Pancreas (tissue), 10 donors: Measurements from ENCODE around the gene NPDC1. TPM values are rescaled to one million over a fixed set of nuclear protein-coding genes. Genes with fewer than 3 reads are reported as not detected.

Source experiments
- ATAC-seq, 4 donors: fragments of 200-7000 bp; cut with Tn5 transposase; one replicate each; pipeline versions ENCODE4 v1.8.0 to v1.9.1; 2020; ENCODE audit warnings: mild to moderate bottlenecking in 4 of 4, moderate library complexity in 4 of 4
- DNase-seq, 6 donors: peaks; one replicate each; pipeline ENCODE4 v3.0.0-alpha.2; 2020
- FAIRE-seq: peaks from 2 replicates; lab custom pipeline; 2012; peaks lifted over from hg19 to GRCh38; lab: Jason Lieb, UNC
- H3K27ac ChIP-seq, 4 donors: fragments of 200-600 bp; sonication (generic); 1 replicate in 3 of 4; 2 replicates in 1 of 4; pipeline versions ENCODE4 v1.5.0 to v1.8.0; 2020
- H3K27me3 ChIP-seq, 4 donors: fragments of 200-600 bp; one replicate each; pipeline ENCODE4 v1.8.0; 2021
- H3K36me3 ChIP-seq, 3 donors: fragments of 200-600 bp; sonication (generic) in 1 of 3; one replicate each; pipeline versions ENCODE4 v1.5.0 to v1.8.0; 2020 to 2021
- H3K4me1 ChIP-seq, 3 donors: fragments of 200-600 bp; one replicate each; pipeline ENCODE4 v1.8.0; 2021
- H3K4me3 ChIP-seq, 4 donors: fragments of 200-600 bp; sonication (generic) in 2 of 4; one replicate each; pipeline versions ENCODE4 v1.5.0 to v1.8.0; 2020 to 2021
- H3K9me3 ChIP-seq, 4 donors: fragments of 200-600 bp; one replicate each; pipeline ENCODE4 v1.8.0; 2021
- WGBS, 2 donors: extraction: QIAGEN DNeasy Blood & Tissue Kit; methylation state at CpG; one replicate each; pipeline ENCODE4 v1.1.7; 2013; 5-methylcytosine and 5-hydroxymethylcytosine counted together
- intact Hi-C, 3 donors: fragments of 100-400 bp; cut with DNase I; formaldehyde crosslinking; loops; one replicate each; pipeline versions ENCODE4 v1.11.1 to v1.14.2; 2022
- polyA plus RNA-seq, 2 donors: library from polyadenylated mRNA; stranded (reverse); fragments of 200-250 nt; gene quantifications; one replicate each; pipeline ENCODE4 v1.2.3, GENCODE V29; 2013
- total RNA-seq, 6 donors: library from RNA; stranded (reverse); fragmentation: NEBNext Ultra II Directional in 4 of 6; extraction: Animal tissue kit (Norgen Biotek cat#: 25700) in 4 of 6; gene quantifications; one replicate each; pipeline versions ENCODE4 v1.2.1 to v1.2.4, GENCODE V29; 2021 to 2023
- TF ChIP-seq, protein P1 (sequence below), 4 donors: fragments of 200-600 bp; sonication (generic) in 3 of 4; IDR thresholded peaks; one replicate each; pipeline versions ENCODE4 v1.5.0 to v1.8.0; 2021; ENCODE audit warnings: antibody characterized with exemption in 4 of 4
- donor health status: healthy with polysubstance abuse.
- donor health status: DM: no; HTN: no; CAD: no; lungs with moderate emphysema.
- donor health status: DM: no; HTN: no; CAD: no.
- donor health status: control.
- donor health status: control.
- donor health status: Bipolar disorder and iron deficiency.
- donor health status: DM: yes; HTN: yes; CAD: no.
- donor health status: DM: no; HTN: no; CAD: no.
- donor health status: DM: no; HTN: no; CAD: no.
- donor health status: DM: yes; HTN: yes; CAD: no.

NPDC1 gene
- total and polyA plus RNA-seq, 8 donors = 31.5 to 328 (median 47.5) TPM

DNA sequence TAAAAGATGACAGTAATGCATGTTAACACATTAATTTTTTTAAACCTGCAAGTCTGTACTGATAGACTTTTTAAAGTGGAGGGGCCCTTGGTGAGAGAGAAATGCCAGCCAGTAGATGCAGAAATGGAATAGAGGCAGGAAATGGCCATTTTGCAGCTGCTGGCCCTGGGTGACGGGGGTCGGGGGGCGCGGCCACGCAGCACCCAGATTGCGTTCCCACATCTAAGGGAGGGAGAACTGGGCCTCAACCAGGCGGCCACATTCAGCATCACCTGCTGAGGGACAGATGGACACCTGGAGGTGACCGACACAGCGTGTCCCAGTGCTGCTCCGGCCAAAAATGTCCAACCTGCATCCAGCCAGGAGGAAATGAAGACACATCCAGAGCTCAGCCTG is 43.3 kb downstream of the NPDC1 start:
- Histone ChIP-seq H3K4me1 (no peaks in the 10 kb centered on the region), H3K4me3 (no peak overlapping the region), H3K36me3 (no peaks in the 10 kb centered on the region), H3K27me3 (no peaks in the 10 kb centered on the region), H3K27ac (no peak overlapping the region), H3K9me3 (no peaks in the 10 kb centered on the region)
- TF ChIP-seq, protein P1, sequence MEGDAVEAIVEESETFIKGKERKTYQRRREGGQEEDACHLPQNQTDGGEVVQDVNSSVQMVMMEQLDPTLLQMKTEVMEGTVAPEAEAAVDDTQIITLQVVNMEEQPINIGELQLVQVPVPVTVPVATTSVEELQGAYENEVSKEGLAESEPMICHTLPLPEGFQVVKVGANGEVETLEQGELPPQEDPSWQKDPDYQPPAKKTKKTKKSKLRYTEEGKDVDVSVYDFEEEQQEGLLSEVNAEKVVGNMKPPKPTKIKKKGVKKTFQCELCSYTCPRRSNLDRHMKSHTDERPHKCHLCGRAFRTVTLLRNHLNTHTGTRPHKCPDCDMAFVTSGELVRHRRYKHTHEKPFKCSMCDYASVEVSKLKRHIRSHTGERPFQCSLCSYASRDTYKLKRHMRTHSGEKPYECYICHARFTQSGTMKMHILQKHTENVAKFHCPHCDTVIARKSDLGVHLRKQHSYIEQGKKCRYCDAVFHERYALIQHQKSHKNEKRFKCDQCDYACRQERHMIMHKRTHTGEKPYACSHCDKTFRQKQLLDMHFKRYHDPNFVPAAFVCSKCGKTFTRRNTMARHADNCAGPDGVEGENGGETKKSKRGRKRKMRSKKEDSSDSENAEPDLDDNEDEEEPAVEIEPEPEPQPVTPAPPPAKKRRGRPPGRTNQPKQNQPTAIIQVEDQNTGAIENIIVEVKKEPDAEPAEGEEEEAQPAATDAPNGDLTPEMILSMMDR (IDR thresholded peaks at IDR 0.05) = no peak
- DNase-seq (no peak), FAIRE-seq (no peak), ATAC-seq (no peak)
- 69 to 82% methylated on average over 10 of the region's 10 CpGs for WGBS, 2 donors
- intact Hi-C loops = no loop called here

DNA sequence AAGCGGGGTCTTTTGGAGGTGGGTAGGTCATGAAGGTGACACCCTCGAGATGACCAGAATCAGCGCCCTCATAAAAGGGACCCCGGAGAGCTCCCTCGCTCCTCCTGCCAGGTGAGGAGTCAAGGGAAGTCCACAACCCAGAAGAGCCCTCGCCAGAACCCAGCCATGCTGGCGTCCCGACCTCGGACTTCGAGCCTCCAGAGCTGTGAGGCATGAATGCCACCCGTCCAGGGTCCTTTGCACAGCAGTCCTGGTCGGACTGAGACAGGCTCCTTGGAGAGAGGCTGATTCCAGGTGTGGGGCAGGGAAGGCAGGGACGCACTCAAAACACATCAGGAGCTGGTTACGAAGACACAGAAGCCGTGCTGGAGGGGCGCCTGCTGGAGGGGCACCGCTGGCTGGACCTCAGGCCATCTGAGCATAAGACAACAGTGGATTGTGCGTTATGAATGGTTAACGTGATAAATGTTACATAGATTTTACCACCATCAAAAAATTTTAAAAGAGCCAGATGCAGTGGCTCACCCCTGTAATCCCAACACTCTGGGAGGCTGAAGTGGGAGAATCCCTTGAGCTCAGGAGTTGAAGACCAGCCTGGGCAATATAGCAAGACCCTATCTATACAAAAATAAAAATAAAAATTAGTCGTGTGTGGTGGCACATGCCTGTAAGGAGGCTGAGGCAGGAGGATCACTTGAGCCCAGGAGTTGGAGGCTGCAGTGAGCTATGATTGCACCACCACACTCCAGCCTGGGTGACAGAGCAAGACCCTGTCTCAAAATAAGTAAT is 43.9 kb downstream of the NPDC1 start:
- Histone ChIP-seq H3K36me3 (no peaks in the 10 kb centered on the region), H3K27me3 (no peaks in the 10 kb centered on the region), H3K9me3 (no peaks in the 10 kb centered on the region), H3K4me1 (no peaks in the 10 kb centered on the region), H3K4me3 (no peak overlapping the region), H3K27ac (no peak overlapping the region)
- ATAC-seq (no peak), FAIRE-seq (no peak), DNase-seq (no peak)
- intact Hi-C loops = no loop called here
- TF ChIP-seq, protein P1 (IDR thresholded peaks at IDR 0.05) = no peak
- WGBS, 2 donors = 65 to 80% methylated on average over 19 to 20 of the region's 20 CpGs

DNA sequence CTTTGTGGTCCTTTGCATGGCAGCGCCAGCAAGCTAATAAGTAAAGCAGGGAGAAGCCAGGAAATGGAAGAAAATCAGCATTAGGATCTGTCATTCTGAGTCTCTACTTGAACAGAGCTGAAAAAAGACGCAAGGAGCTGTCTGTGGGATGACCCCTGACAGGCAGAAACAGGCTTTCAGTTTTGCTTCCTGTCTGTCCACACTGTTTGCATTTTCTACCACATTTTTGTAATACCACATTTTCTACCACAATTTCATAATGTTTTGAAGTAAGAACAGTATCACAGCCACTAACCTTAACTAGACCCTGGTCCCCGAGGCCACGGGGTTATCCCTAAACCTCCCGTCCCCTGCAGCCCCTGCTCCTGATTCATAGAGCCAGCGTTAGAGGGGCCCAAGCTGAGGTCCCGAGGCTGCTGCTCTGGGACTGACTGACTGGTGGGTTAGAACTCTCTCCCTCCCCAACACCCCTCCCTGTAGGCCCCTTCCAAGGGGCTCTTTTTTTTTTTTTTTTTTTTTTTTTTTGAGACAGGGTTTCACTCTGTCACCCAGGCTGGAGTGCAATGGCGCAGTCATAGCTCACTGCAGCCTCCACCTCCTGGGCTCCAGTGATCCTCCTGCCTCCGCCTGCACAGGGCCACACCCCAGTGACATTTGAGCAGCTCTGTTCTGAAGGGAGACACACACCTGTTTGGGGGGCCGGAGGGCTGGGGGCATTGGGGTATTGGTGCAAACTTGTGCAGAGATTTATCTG is 45.6 kb downstream of the NPDC1 start:
- Histone ChIP-seq H3K27ac (no peak overlapping the region), H3K4me1 (no peaks in the 10 kb centered on the region), H3K27me3 (no peaks in the 10 kb centered on the region), H3K36me3 (no peaks in the 10 kb centered on the region), H3K9me3 (no peaks in the 10 kb centered on the region), H3K4me3 (no peak overlapping the region)
- DNase-seq = no peak
- peak in 2 of 4 donors; percentile 27 to 47 for ATAC-seq
- TF ChIP-seq, protein P1 (IDR thresholded peaks at IDR 0.05) = no peak
- 66 to 72% methylated on average over 10 of the region's 10 CpGs for WGBS, 2 donors
- FAIRE-seq = no peak
- intact Hi-C loops = no loop called here

DNA sequence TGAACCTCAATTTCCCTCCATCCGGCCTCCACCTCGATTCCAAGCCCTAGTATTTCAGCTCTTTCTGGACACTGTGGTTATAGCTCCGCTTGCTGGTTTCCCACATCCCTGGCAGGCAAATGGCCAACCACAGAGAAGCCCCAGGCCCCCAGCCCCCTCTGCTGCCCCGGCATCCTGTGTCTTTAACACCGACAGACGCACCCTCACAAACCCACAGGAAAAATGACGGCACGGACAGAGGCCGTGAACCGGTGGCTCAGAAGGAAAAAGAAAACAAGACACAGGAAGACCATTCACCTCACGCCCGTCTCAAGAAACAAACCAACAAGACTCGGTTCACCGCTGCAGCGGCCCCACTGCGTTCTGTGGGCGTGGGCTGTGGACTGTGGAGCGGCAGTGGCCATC is 48.1 kb downstream of the NPDC1 start:
- DNase-seq (no peak), ATAC-seq (no peak), FAIRE-seq (no peak)
- TF ChIP-seq, protein P1 (IDR thresholded peaks at IDR 0.05) = no peak
- intact Hi-C loops = no loop called here
- H3K27me3 ChIP-seq = no peaks in the 10 kb centered on the region
- H3K9me3 ChIP-seq = no peaks in the 10 kb centered on the region
- H3K27ac ChIP-seq = no peak overlapping the region
- peaks cover 0 to 6% (median 6%) of the 10 kb centered on the region in 3 donors for H3K4me1 ChIP-seq
- no peak overlapping the region for H3K4me3 ChIP-seq
- WGBS, 2 donors = 73 to 81% methylated on average over 18 of the region's 18 CpGs
- no peaks in the 10 kb centered on the region for H3K36me3 ChIP-seq
